HepG2 (cell line): ENCODE results near the gene VMO1. TPM values are rescaled to one million over a fixed set of nuclear protein-coding genes. Genes with fewer than 3 reads are reported as not detected.

ENCODE experiments used
- ATAC-seq: fragments of 200-7000 bp; cut with Tn5 transposase; 3 replicates; pipeline ENCODE4 v1.9.1; 2020; ENCODE audit warnings: mild to moderate bottlenecking, moderate library complexity
- Bru-seq: library from RNA; stranded (reverse); fragments of 400-500 nt; gene quantifications from one replicate; lab custom pipeline; 2021; lab: Mats Ljungman, UMichigan
- BruChase-seq, 2 experiments: library from RNA; stranded (reverse); fragments of 400-500 nt; gene quantifications; one replicate each; lab custom pipeline; 2021; lab: Mats Ljungman, UMichigan
- BruUV-seq: library from RNA; stranded (reverse); fragments of 400-500 nt; replicated peaks from 2 replicates; lab custom pipeline; 2021; lab: Mats Ljungman, UMichigan
- CTCF ChIA-PET: fragments of 300-600 bp; formaldehyde crosslinking; extraction: SDS; loops from one replicate; lab custom pipeline; 2021; ENCODE audit warnings: low total read pairs, inconsistent platforms, low intra/inter-chr PET ratio; lab: Yijun Ruan, JAX
- POLR2A ChIA-PET: fragments of 350-600 bp; sonication (Branson Sonifier 250); formaldehyde crosslinking; loops from one replicate; lab custom pipeline; 2020; ENCODE audit warnings: antibody characterized with exemption, inconsistent platforms; lab: Yijun Ruan, JAX
- DNase-seq: peaks from one replicate; pipeline ENCODE4 v3.0.0-alpha.2; 2015; ENCODE audit warnings: low spot score
- FAIRE-seq: peaks from 3 replicates; lab custom pipeline; 2011; peaks lifted over from hg19 to GRCh38; lab: Jason Lieb, UNC
- H2AFZ ChIP-seq: one replicate; pipeline ENCODE4 v1.6.1; 2011; ENCODE audit warnings: low read length, inconsistent platforms
- H3K27ac ChIP-seq: fragments of 300-600 bp; 3 replicates; pipeline ENCODE4 v1.8.0; 2011; ENCODE audit warnings: mixed run types, mild to moderate bottlenecking, mixed read lengths, low read length, inconsistent platforms; ENCODE audit not compliant: insufficient read depth; ENCODE audit errors: extremely low read length
- H3K27me3 ChIP-seq, 2 experiments: fragments of 200-600 bp in 1 of 2; 2 replicates in 1 of 2; 3 replicates in 1 of 2; pipeline versions ENCODE4 v1.6.0 to v1.8.0; 2011; ENCODE audit warnings: low read length in 2 of 2, mild to moderate bottlenecking in 2 of 2, moderate library complexity in 2 of 2, inconsistent platforms in 1 of 2; ENCODE audit not compliant: insufficient read depth in 2 of 2, control insufficient read depth in 1 of 2
- H3K36me3 ChIP-seq, 2 experiments: fragments of 200-600 bp in 1 of 2; replicated peaks in 1 of 2; 2 replicates in 1 of 2; 3 replicates in 1 of 2; pipeline versions ENCODE4 v1.5.1 to v1.8.0; 2011; ENCODE audit warnings: low read length in 2 of 2, inconsistent platforms in 1 of 2; ENCODE audit not compliant: insufficient read depth in 2 of 2, control insufficient read depth in 1 of 2
- H3K4me1 ChIP-seq: 2 replicates; pipeline ENCODE4 v1.5.1; 2012; ENCODE audit warnings: low read length, inconsistent platforms; ENCODE audit not compliant: insufficient read depth
- H3K4me2 ChIP-seq: 2 replicates; pipeline ENCODE4 v1.6.0; 2011; ENCODE audit warnings: low read depth, low read length, inconsistent platforms
- H3K4me3 ChIP-seq, 3 experiments: fragments of 200-600 bp in 1 of 3; sonication (generic), shearing (Covaris generic) in 1 of 3; replicated peaks in 1 of 3; 2 replicates each; pipeline ENCODE4 v1.5.1; 2011 to 2016; ENCODE audit warnings: low read length in 3 of 3, inconsistent platforms in 2 of 3, low read depth in 2 of 3, mild to moderate bottlenecking in 2 of 3, control low read depth in 1 of 3, mixed read lengths in 1 of 3; ENCODE audit not compliant: insufficient read depth in 1 of 3
- H3K79me2 ChIP-seq: one replicate; pipeline ENCODE4 v1.6.1; 2011; ENCODE audit warnings: low read length, inconsistent platforms; ENCODE audit not compliant: insufficient read depth
- H3K9ac ChIP-seq: 2 replicates; pipeline ENCODE4 v1.6.0; 2011; ENCODE audit warnings: mild to moderate bottlenecking, low read depth, low read length, inconsistent platforms; ENCODE audit not compliant: insufficient read depth
- H3K9me3 ChIP-seq: 2 replicates; pipeline ENCODE4 v1.5.1; 2012; ENCODE audit warnings: mild to moderate bottlenecking, low read length
- H4K20me1 ChIP-seq: 2 replicates; pipeline ENCODE4 v1.6.0; 2011; ENCODE audit warnings: inconsistent platforms, mild to moderate bottlenecking, low read length, moderate library complexity; ENCODE audit not compliant: insufficient read depth
- FOXO1 ChIP-seq: sonication (generic); formaldehyde crosslinking; IDR thresholded peaks from 2 replicates; pipeline ENCODE4 v1.4.0; 2020; ENCODE audit warnings: missing genetic modification reagents
- KLF13 ChIP-seq: sonication (generic); formaldehyde crosslinking; IDR thresholded peaks from 2 replicates; pipeline ENCODE4 v1.4.0; 2020; ENCODE audit warnings: mild to moderate bottlenecking, missing genetic modification reagents
- STAT5B ChIP-seq: sonication (generic); formaldehyde crosslinking; IDR thresholded peaks from 2 replicates; pipeline ENCODE4 v1.4.0; 2020; ENCODE audit warnings: missing genetic modification reagents
- ZBTB42 ChIP-seq: sonication (generic); formaldehyde crosslinking; IDR thresholded peaks from 2 replicates; pipeline ENCODE4 v1.5.0; 2020; ENCODE audit warnings: mild to moderate bottlenecking, missing genetic modification reagents
- WGBS: methylation state at CpG from one replicate; pipeline ENCODE4 v1.1.6; 2017; ENCODE audit warnings: low lambda C conversion rate; 5-methylcytosine and 5-hydroxymethylcytosine counted together
- in situ Hi-C: cut with HindIII; loops from 2 replicates; pipeline ENCODE4 v1.10.0; 2017; ENCODE audit warnings: low pct_unique_long_range_greater_than_20kb; ENCODE audit not compliant: extremely low pct_ligation_motif_present
- intact Hi-C: fragments of 100-400 bp; cut with micrococcal nuclease; formaldehyde crosslinking; loops from one replicate; pipeline ENCODE4 v1.10.0; 2022; ENCODE audit not compliant: unreplicated experiment
- long read RNA-seq, 2 experiments: library from RNA in 1 of 2; library from polyadenylated mRNA in 1 of 2; stranded (forward) in 1 of 2; unstranded in 1 of 2; transcript quantifications; one replicate each; pipeline ENCODE4 v2.0.0, GENCODE V29; 2019 to 2022
- polyA minus RNA-seq, 3 experiments: library from RNA; depleted of rRNA, polyadenylated mRNA; stranded (reverse); fragments of >200 nt; gene quantifications; 2 replicates each; pipeline ENCODE4 v1.2.3, GENCODE V29; 2011; ENCODE audit warnings: low replicate concordance in 1 of 3
- polyA plus RNA-seq, 8 experiments: library from polyadenylated mRNA; depleted of rRNA in 3 of 8; stranded (reverse) in 7 of 8; unstranded in 1 of 8; fragments of >200 nt; fragmentation: Illumina TruSeq in 4 of 8; extraction: Trizol in 4 of 8; gene quantifications; 2 replicates each; pipeline versions ENCODE4 v1.2.1 to v1.2.3, GENCODE V29; 2011 to 2016; ENCODE audit warnings: low read depth in 4 of 8, missing spikeins in 1 of 8, mixed read lengths in 1 of 8; ENCODE audit not compliant: insufficient read depth in 1 of 8
- total RNA-seq, 5 experiments: library from RNA; depleted of rRNA; stranded (reverse); fragments of >200 nt; fragmentation: Illumina TruSeq; extraction: Trizol; gene quantifications; 2 replicates each; pipeline ENCODE4 v1.2.3, GENCODE V29; 2016; ENCODE audit warnings: low read depth in 1 of 5
- TF ChIP-seq, protein P1 (sequence below): sonication (generic); formaldehyde crosslinking; conservative IDR thresholded peaks from 2 replicates; pipeline ENCODE4 v1.4.0; 2020; ENCODE audit warnings: missing genetic modification reagents
- TF ChIP-seq, protein P2 (sequence below): sonication (generic); formaldehyde crosslinking; conservative IDR thresholded peaks from 2 replicates; pipeline ENCODE4 v1.8.0; 2022; ENCODE audit warnings: low read depth, missing genetic modification reagents

The VMO1 gene, protein sequence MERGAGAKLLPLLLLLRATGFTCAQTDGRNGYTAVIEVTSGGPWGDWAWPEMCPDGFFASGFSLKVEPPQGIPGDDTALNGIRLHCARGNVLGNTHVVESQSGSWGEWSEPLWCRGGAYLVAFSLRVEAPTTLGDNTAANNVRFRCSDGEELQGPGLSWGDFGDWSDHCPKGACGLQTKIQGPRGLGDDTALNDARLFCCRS
- total RNA-seq (2016; rRNA removed; fragmentation: Illumina TruSeq; extraction: Trizol) (not detected in 2 replicates), polyA plus RNA-seq (2011; rRNA removed) (0.13 TPM in 1 of 2 replicates, not detected in the other), polyA minus RNA-seq (2011; rRNA and poly(A)+ RNA removed; ENCODE audit: low replicate concordance) (not detected in 2 replicates), Bru-seq, nascent RNA (percentile 22 among the genes with signal in this experiment), BruChase-seq, experiment 1, labeled RNA remaining after a 6-hour chase (percentile 33 among the genes with signal in this experiment), BruChase-seq, experiment 2, labeled RNA remaining after a 2-hour chase (not detected)
- 0.71 TPM in 1 of 2 replicates, not detected in the other for total RNA-seq (2016; cell fraction: cytosol; rRNA removed; fragmentation: Illumina TruSeq; extraction: Trizol; ENCODE audit: low read depth)
- total RNA-seq (2016; cell fraction: insoluble cytoplasmic fraction; rRNA removed; fragmentation: Illumina TruSeq; extraction: Trizol), result 0.22 TPM in 1 of 2 replicates, not detected in the other
- 0.25 and 0.65 TPM in 2 replicates for total RNA-seq (2016; cell fraction: membrane; rRNA removed; fragmentation: Illumina TruSeq; extraction: Trizol)
- 1.2 TPM in 1 of 2 replicates, not detected in the other for total RNA-seq (2016; cell fraction: nucleus; rRNA removed; fragmentation: Illumina TruSeq; extraction: Trizol)
- polyA plus RNA-seq (2011; cell fraction: cytosol; rRNA removed), result 0.23 TPM in 1 of 2 replicates, not detected in the other
- 0.29 and 0.38 TPM in 2 replicates for polyA plus RNA-seq (2011; cell fraction: nucleus; rRNA removed)
- 0.64 and 1.1 TPM in 2 replicates for polyA plus RNA-seq (2012)
- polyA plus RNA-seq (2016; cell fraction: cytosol; fragmentation: Illumina TruSeq; extraction: Trizol; ENCODE audit: low read depth), result 0.31 and 0.49 TPM in 2 replicates
- polyA plus RNA-seq (2016; cell fraction: insoluble cytoplasmic fraction; fragmentation: Illumina TruSeq; extraction: Trizol; ENCODE audit: low read depth), result not detected in 2 replicates
- 0.56 TPM in 1 of 2 replicates, not detected in the other for polyA plus RNA-seq (2016; cell fraction: membrane; fragmentation: Illumina TruSeq; extraction: Trizol; ENCODE audit: low read depth)
- 0.98 TPM in 1 of 2 replicates, not detected in the other for polyA plus RNA-seq (2016; cell fraction: nucleus; fragmentation: Illumina TruSeq; extraction: Trizol; ENCODE audit: insufficient read depth, low read depth)
- not detected in 2 replicates for polyA minus RNA-seq (2011; cell fraction: cytosol; rRNA and poly(A)+ RNA removed)
- not detected in 2 replicates for polyA minus RNA-seq (2011; cell fraction: nucleus; rRNA and poly(A)+ RNA removed)
- long read RNA-seq, experiment 1, result 0 reads
- long read RNA-seq, experiment 2, result 0 reads

DNA sequence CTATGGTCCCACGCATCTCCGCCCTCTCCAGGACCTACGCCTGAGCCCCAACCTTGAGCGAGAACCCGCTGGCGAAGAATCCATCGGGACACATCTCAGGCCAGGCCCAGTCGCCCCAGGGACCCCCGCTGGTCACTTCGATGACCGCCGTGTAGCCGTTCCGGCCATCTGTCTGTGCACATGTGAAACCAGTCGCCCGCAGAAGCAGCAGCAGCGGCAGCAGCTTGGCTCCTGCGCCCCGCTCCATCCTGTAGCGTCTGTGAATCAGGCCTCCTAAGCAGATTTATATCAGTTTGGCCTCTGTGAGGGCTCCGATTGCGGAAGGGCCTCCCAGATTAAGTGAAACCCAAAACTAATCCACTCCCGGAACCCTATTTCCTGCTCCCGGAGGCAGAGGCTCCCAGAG is at the start of gene VMO1:
Gene VMO1 (minus strand): TSS at position 259 of the 406 bp plus-strand sequence. CDS start 12 bp downstream, at position 247.
- ChIA-PET CTCF (no interaction called here), POLR2A (interaction anchor here (1.2 to 6.4 kb wide), 4 partner anchors 10 to 76 kb away, joined by 3 to 317 read pairs (median 64); partner anchors contain the start of genes ARRB2, PSMB6 and TM4SF5)
- H3K36me3 ChIP-seq, result peaks cover 5 to 8% of the 10 kb centered on the region in 2 experiments; a peak in 4 of 5 replicates
- H3K9me3 ChIP-seq, result no peaks in the 10 kb centered on the region
- no peak within 1 kb of the TSS for H3K4me2 ChIP-seq
- H3K4me1 ChIP-seq, result peaks cover 28% of the 10 kb centered on the region
- H3K27ac ChIP-seq, result peak within 1 kb of the TSS; percentile 96
- BruUV-seq, result no TSS peak
- peaks cover 15% of the 10 kb centered on the region for H3K79me2 ChIP-seq
- no peaks in the 10 kb centered on the region for H4K20me1 ChIP-seq
- H2AFZ ChIP-seq, result no peak within 1 kb of the TSS
- intact Hi-C loops, result no loop called here
- 97% methylated on average over 24 of the region's 24 CpGs for WGBS
- no peak for ATAC-seq
- in situ Hi-C loops, result loop anchor here (10.0 kb wide), 1 partner anchor 51 kb away; the partner anchor contains the start of genes CXCL16, MED11 and ZMYND15
- TF ChIP-seq ZBTB42 (CRISPR knock-in tag) (no peak), FOXO1 (CRISPR knock-in tag) (no peak), STAT5B (no peak), KLF13 (no peak)
- TF ChIP-seq, protein P1, sequence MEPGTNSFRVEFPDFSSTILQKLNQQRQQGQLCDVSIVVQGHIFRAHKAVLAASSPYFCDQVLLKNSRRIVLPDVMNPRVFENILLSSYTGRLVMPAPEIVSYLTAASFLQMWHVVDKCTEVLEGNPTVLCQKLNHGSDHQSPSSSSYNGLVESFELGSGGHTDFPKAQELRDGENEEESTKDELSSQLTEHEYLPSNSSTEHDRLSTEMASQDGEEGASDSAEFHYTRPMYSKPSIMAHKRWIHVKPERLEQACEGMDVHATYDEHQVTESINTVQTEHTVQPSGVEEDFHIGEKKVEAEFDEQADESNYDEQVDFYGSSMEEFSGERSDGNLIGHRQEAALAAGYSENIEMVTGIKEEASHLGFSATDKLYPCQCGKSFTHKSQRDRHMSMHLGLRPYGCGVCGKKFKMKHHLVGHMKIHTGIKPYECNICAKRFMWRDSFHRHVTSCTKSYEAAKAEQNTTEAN (CRISPR knock-in tag), result no peak
- TF ChIP-seq, protein P2, sequence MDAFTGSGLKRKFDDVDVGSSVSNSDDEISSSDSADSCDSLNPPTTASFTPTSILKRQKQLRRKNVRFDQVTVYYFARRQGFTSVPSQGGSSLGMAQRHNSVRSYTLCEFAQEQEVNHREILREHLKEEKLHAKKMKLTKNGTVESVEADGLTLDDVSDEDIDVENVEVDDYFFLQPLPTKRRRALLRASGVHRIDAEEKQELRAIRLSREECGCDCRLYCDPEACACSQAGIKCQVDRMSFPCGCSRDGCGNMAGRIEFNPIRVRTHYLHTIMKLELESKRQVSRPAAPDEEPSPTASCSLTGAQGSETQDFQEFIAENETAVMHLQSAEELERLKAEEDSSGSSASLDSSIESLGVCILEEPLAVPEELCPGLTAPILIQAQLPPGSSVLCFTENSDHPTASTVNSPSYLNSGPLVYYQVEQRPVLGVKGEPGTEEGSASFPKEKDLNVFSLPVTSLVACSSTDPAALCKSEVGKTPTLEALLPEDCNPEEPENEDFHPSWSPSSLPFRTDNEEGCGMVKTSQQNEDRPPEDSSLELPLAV (CRISPR knock-in tag), result no peak
- TF ChIP-seq, all 625 proteins: peak for 0
- Histone ChIP-seq H3K4me3 (no peak within 1 kb of the TSS), H3K27me3 (no peaks in the 10 kb centered on the region; a peak in 1 of 5 replicates), H3K9ac (peak within 1 kb of the TSS; percentile 51; the same call in 1 of the 2 replicates)
- DNase-seq, result no peak
- FAIRE-seq, result no peak
